RPMI7951 (cell line): ENCODE data around the gene CSTPP1. TPM values are rescaled to one million over a fixed set of nuclear protein-coding genes. Genes with fewer than 3 reads are reported as not detected.

ENCODE experiments used
- DNase-seq: peaks from one replicate; pipeline ENCODE4 v3.0.0-alpha.2; 2012; ENCODE audit warnings: low read depth
- total RNA-seq: library from RNA; depleted of rRNA; stranded (reverse); fragments of >200 nt; shearing (Covaris generic); gene quantifications from 2 replicates; pipeline ENCODE4 v1.2.3, GENCODE V29; 2014; rRNA removed

Gene CSTPP1, protein sequence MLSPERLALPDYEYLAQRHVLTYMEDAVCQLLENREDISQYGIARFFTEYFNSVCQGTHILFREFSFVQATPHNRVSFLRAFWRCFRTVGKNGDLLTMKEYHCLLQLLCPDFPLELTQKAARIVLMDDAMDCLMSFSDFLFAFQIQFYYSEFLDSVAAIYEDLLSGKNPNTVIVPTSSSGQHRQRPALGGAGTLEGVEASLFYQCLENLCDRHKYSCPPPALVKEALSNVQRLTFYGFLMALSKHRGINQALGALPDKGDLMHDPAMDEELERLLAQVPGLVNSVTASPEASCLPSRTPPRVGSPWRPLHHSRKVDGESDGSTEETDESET
- total RNA-seq, result 29.9 and 33.9 TPM in 2 replicates

DNA sequence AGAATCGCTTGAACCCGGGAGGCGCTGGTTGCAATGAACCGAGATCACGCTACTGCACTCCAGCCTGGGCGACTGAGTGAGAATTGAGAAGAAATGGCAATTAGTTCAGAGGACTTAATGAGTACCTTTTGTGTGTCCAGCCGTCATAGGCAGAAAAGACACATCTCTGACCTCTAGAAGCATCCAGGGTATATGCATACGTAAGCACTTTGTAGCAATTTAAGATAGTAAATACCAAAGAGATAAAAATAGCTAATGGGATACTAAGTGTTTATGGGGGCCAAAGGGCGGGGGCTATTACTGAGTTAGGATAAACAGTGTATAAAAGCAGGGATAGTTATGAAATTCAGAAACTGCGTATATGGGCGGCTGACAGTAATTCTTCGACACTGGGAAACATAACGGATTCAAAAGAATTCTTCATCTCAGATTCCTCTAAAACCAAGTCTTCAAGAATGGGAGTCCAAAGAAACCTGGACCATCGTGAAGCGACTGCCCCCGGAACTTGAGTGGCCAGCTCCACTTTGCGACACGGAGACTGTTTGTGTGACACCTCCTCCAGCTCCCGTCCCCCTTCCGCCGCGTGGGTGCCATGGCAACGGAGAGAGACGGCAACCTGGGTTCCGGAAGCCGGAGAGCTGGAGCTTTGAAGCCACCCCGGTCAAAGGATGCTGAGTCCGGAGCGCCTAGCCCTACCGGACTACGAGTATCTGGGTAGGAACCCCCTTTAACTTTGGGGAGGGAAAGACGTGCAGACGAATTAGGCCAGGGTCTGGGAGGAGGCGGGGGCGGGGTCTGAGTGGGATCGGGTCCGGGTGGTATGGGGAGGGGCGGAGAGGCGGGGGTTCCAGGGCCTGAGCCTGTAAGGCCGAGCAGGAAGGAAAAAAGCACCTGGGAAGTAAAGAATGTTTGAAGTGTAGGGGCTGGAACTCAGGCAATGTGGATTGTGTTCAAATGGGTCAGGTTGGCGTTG, at the start of gene CSTPP1:
Gene CSTPP1, plus strand, starts transcription at position 624 of the 973 bp plus-strand sequence. Its CDS starts 45 bp downstream, at position 669.
- DNase-seq, result peak; percentile 89

GRCh38 chr11:46888636-46889035, 47.9 kb upstream of the CSTPP1 start:
- no peak for DNase-seq

DNA sequence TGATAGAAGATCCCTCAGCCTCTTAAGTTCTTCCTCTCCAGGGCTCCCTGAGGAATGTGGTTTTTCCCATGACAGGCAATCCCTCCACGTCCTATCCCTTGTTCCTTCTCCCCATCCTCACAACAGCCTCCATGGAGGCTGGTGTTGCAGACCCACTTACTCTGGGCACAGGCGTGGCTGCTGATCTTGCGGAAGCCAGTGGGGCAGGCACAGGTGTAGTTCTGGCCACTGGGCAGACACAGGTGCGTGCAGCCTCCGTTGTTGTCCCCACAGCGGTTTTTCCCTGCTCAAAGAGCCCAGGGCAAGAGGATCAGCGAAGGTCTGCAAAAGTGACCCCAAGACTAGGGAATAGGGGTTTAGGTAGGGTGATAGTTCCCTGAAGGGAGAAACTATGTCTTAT, 47.3 kb upstream of the CSTPP1 start:
- DNase-seq, result no peak

GRCh38 chr11:46889689-46890475, 46.7 kb upstream of the CSTPP1 start:
- DNase-seq, result peak; percentile 57

DNA sequence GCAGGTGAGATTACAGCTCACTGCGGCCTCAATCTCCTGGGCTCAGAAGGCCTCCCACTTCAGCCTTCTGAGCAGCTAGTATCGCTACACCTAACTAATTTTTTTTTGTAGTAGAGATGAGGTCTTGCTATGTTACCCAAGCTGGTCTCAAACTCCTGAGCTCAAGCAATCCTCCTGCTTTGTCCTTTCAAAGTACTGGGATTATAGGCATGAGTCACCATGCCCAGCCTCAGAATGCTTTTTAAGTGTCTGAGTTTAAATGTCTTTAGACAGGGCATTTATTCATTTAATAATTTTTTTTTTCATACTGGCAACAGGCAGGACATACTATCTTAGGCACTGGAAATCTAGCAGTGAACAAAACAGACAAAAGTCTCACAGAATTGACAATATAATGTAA, 45.9 kb upstream of the CSTPP1 start:
- DNase-seq, result no peak

- DNase-seq, result no peak
Measured at GRCh38 chr11:46892109-46892508, 44.5 kb upstream of the CSTPP1 start.

GRCh38 chr11:46892838-46893237, 43.7 kb upstream of the CSTPP1 start:
- no peak for DNase-seq

- DNase-seq, result no peak
Measured at GRCh38 chr11:46894506-46894905, 42.1 kb upstream of the CSTPP1 start.

DNA sequence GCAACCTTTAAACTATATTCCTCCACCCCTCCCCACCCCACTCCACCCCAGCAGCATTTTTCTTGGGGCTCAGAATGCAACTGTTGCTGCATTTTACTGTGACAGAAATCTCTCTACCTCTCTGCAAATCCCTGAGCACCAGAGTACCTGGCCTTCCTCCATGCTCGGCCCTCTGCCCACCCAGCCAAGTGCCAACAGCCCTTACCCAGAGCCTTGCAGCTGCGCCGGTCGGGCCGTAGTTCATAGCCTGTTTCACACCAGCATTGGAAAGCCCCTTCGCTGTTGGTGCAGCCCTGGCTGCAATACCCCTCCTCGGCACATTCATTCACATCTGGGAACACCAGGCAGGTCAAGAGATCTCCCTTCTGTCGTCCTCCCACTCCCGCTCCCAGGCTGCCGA, 41.6 kb upstream of the CSTPP1 start:
- no peak for DNase-seq

- DNase-seq, result no peak
Measured at GRCh38 chr11:46895821-46896220, 40.7 kb upstream of the CSTPP1 start.

DNA sequence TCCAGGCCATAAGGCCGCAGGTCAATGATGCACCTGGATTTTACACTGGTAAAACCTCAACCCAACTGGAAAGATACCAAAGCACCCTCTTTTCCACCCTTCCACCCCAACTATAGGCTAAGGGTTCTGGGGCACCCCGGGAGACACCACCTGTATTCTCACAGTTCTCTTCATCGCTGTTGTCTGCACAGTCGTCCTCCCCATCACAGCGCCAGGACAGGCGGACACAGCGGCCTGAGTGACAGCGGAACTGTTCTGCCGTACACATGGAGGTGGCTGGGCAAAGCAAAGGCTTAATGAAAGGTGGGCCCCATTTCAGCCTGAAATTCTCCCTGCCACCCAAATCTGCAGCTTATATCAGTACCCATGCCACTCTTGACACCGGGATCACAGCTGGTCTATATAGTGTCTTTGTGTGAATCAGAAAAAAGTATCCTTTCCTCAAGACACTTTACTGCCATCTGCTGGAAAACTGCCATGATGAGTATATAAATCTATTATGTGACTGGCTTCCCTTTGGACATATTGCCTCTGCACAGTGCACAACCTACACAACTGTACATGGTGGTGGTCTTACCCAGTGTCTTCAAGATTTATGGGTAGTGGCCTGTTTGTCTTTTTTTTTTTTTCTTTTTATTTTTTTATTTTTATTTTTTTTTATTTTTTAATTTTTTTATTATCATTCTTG, 39.7 kb upstream of the CSTPP1 start:
- peak; percentile 57 for DNase-seq

GRCh38 chr11:46898396-46899095, 38.0 kb upstream of the CSTPP1 start:
- no peak for DNase-seq

DNA sequence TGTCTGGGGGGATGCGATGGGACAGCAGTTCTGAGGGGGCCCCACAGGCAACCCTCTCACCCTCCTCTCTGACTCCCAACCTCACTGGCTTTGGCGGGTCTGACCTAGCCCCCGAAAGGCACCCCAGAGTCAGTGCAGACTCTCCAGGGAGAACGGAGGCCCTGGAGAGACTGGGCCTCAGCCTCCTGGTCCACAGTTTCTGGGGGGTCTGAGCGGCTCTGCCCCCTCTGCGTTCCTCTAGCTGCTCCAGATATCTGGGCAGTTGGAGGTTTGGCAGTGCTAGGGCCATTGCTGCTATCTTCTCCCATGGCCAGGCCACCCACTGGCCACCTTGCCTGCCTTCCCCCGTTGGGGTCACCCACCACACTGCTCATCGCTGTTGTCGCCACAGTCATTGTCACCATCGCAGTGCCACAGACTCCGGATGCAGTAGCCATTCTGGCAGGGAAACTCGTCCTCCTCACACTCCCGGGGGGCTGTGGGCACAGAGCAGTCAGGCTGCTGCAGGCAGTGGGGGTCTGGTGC, 37.0 kb upstream of the CSTPP1 start:
- no peak for DNase-seq

- DNase-seq, result no peak
Measured at GRCh38 chr11:46900091-46900746, 36.3 kb upstream of the CSTPP1 start.

- DNase-seq, result no peak
Measured at GRCh38 chr11:46901156-46901555, 35.4 kb upstream of the CSTPP1 start.

GRCh38 chr11:46902694-46903093, 33.9 kb upstream of the CSTPP1 start:
- no peak for DNase-seq

GRCh38 chr11:46903846-46904245, 32.7 kb upstream of the CSTPP1 start:
- no peak for DNase-seq

DNA sequence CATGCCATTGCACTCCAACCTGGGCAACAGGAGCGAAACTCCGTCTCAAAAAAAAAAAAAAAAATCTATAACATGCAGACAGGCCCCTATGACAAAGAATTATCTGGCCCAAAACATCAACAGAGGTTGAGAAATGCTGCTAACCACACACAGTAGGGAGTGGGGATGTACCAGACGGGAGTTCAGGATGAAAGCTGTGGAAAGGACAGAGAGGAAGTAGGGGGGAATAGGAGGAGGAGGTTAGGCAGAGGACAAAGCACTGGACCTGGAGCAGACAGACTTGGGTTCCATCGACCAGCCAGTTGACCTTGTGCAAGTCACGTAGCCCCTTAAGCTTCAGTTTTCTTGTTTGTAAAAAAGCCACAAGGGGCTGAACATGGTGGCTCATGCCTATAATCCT, 30.8 kb upstream of the CSTPP1 start:
- DNase-seq, result no peak

GRCh38 chr11:46906609-46907041, 29.9 kb upstream of the CSTPP1 start:
- no peak for DNase-seq

- no peak for DNase-seq
Measured at GRCh38 chr11:46907606-46908005, 29.0 kb upstream of the CSTPP1 start.
